Measurements from ENCODE around the gene FAAP20. TPM values are rescaled to one million over a fixed set of nuclear protein-coding genes. Genes with fewer than 3 reads are reported as not detected.

The FAAP20 gene
- total and polyA plus RNA-seq, 9 of the 15 experiments (the other 6 are each of a cell fraction or from before 2014, with no cell fraction given) = 0.58 to 143 (median 9.9) TPM

DNA sequence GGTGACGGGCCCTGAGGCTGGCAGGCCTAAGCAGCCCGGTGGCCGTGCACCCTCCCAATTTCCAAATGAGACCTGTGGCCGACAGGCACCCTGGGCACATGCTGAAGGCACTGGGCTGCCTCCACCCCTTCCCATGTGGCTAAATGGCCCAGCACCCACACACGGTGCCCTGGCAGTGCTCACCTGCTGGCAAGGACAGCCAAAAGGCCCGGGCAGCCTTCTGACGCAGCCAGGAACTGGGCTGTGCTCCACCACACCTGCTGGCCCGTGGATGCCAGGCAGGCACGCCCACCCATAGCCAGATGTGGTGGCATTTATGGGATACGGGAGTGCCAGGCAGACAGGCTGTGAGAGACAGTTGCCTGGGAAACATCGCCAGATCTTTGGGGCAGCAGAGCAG is 4.0 kb upstream of the FAAP20 start (continued):
- TF ChIP-seq, protein P1, sequence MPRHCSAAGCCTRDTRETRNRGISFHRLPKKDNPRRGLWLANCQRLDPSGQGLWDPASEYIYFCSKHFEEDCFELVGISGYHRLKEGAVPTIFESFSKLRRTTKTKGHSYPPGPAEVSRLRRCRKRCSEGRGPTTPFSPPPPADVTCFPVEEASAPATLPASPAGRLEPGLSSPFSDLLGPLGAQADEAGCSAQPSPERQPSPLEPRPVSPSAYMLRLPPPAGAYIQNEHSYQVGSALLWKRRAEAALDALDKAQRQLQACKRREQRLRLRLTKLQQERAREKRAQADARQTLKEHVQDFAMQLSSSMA (CRISPR knock-in tag; IDR thresholded peaks at IDR 0.05) = no peak
- TF ChIP-seq FOXM1 (IDR thresholded peaks at IDR 0.05; ENCODE audit: low read depth) (no peak), FOXM1 (CRISPR knock-in tag; IDR thresholded peaks at IDR 0.05; ENCODE audit: low read depth) (0 out of 2 replicates have a peak, but pooled peaks have one; percentile 23), SNIP1 (IDR thresholded peaks at IDR 0.05; ENCODE audit: low read depth) (no peak), MCM2 (IDR thresholded peaks at IDR 0.05; ENCODE audit: low read depth) (no peak), ZNF133 (CRISPR knock-in tag; IDR thresholded peaks at IDR 0.05) (no peak)
- TF ChIP-seq, protein P2, sequence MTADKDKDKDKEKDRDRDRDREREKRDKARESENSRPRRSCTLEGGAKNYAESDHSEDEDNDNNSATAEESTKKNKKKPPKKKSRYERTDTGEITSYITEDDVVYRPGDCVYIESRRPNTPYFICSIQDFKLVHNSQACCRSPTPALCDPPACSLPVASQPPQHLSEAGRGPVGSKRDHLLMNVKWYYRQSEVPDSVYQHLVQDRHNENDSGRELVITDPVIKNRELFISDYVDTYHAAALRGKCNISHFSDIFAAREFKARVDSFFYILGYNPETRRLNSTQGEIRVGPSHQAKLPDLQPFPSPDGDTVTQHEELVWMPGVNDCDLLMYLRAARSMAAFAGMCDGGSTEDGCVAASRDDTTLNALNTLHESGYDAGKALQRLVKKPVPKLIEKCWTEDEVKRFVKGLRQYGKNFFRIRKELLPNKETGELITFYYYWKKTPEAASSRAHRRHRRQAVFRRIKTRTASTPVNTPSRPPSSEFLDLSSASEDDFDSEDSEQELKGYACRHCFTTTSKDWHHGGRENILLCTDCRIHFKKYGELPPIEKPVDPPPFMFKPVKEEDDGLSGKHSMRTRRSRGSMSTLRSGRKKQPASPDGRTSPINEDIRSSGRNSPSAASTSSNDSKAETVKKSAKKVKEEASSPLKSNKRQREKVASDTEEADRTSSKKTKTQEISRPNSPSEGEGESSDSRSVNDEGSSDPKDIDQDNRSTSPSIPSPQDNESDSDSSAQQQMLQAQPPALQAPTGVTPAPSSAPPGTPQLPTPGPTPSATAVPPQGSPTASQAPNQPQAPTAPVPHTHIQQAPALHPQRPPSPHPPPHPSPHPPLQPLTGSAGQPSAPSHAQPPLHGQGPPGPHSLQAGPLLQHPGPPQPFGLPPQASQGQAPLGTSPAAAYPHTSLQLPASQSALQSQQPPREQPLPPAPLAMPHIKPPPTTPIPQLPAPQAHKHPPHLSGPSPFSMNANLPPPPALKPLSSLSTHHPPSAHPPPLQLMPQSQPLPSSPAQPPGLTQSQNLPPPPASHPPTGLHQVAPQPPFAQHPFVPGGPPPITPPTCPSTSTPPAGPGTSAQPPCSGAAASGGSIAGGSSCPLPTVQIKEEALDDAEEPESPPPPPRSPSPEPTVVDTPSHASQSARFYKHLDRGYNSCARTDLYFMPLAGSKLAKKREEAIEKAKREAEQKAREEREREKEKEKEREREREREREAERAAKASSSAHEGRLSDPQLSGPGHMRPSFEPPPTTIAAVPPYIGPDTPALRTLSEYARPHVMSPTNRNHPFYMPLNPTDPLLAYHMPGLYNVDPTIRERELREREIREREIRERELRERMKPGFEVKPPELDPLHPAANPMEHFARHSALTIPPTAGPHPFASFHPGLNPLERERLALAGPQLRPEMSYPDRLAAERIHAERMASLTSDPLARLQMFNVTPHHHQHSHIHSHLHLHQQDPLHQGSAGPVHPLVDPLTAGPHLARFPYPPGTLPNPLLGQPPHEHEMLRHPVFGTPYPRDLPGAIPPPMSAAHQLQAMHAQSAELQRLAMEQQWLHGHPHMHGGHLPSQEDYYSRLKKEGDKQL (CRISPR knock-in tag; IDR thresholded peaks at IDR 0.05; ENCODE audit: borderline replicate concordance) = peak; percentile 87; the same call in 1 of the 2 replicates
- TF ChIP-seq, protein P3, sequence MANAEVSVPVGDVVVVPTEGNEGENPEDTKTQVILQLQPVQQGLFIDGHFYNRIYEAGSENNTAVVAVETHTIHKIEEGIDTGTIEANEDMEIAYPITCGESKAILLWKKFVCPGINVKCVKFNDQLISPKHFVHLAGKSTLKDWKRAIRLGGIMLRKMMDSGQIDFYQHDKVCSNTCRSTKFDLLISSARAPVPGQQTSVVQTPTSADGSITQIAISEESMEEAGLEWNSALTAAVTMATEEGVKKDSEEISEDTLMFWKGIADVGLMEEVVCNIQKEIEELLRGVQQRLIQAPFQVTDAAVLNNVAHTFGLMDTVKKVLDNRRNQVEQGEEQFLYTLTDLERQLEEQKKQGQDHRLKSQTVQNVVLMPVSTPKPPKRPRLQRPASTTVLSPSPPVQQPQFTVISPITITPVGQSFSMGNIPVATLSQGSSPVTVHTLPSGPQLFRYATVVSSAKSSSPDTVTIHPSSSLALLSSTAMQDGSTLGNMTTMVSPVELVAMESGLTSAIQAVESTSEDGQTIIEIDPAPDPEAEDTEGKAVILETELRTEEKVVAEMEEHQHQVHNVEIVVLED (CRISPR knock-in tag; IDR thresholded peaks at IDR 0.05) = no peak
